IMR-90 (cell line): ENCODE data around the gene CUBN. TPM values are rescaled to one million over a fixed set of nuclear protein-coding genes. Genes with fewer than 3 reads are reported as not detected.

Experiments
- ATAC-seq: fragments of 200-7000 bp; cut with Tn5 transposase; 2 replicates; pipeline ENCODE4 v1.9.1; 2020; ENCODE audit warnings: low read depth, mild to moderate bottlenecking, moderate library complexity
- BruUV-seq: library from RNA; stranded (reverse); fragments of 400-500 nt; replicated peaks from 2 replicates; lab custom pipeline; 2021; lab: Mats Ljungman, UMichigan
- CTCF ChIA-PET: fragments of 300-600 bp; formaldehyde crosslinking; extraction: SDS; loops from one replicate; lab custom pipeline; 2021; ENCODE audit warnings: antibody characterized with exemption; lab: Yijun Ruan, JAX
- POLR2A ChIA-PET: fragments of 300-600 bp; sonication (Branson Sonifier 250); formaldehyde crosslinking; loops from one replicate; lab custom pipeline; 2022; ENCODE audit warnings: antibody characterized with exemption; ENCODE audit not compliant: unreplicated experiment; lab: Charles Lee
- DNase-seq: peaks from one replicate; pipeline ENCODE4 v3.0.0; 2013
- H2AFZ ChIP-seq: replicated peaks from 2 replicates; pipeline ENCODE3; 2013; ENCODE audit warnings: low read length, mild to moderate bottlenecking; ENCODE audit not compliant: poor library complexity
- H2AK5ac ChIP-seq: 2 replicates; pipeline ENCODE4 v1.6.1; 2013; ENCODE audit warnings: low read depth, low read length, inconsistent platforms
- H2AK9ac ChIP-seq: replicated peaks from 2 replicates; pipeline ENCODE3; 2013; ENCODE audit warnings: mild to moderate bottlenecking, low read depth, low read length, moderate library complexity; ENCODE audit not compliant: poor library complexity
- H2BK120ac ChIP-seq: 2 replicates; pipeline ENCODE4 v1.6.1; 2013; ENCODE audit warnings: low read depth, low read length, inconsistent platforms
- H2BK15ac ChIP-seq: 3 replicates; pipeline ENCODE4 v1.6.1; 2013; ENCODE audit warnings: low read depth, low read length, inconsistent platforms
- H2BK20ac ChIP-seq: 2 replicates; pipeline ENCODE4 v1.6.1; 2013; ENCODE audit warnings: low read depth, mild to moderate bottlenecking, inconsistent platforms, low read length, moderate library complexity
- H2BK5ac ChIP-seq: 2 replicates; pipeline ENCODE4 v1.6.1; 2013; ENCODE audit warnings: mild to moderate bottlenecking, low read depth, low read length, inconsistent platforms; ENCODE audit not compliant: poor library complexity, severe bottlenecking
- H3K14ac ChIP-seq: replicated peaks from 2 replicates; pipeline ENCODE4 v1.6.1; 2013; ENCODE audit warnings: low read depth, low read length, inconsistent platforms
- H3K18ac ChIP-seq: 2 replicates; pipeline ENCODE4 v1.6.1; 2013; ENCODE audit warnings: low read depth, low read length, control low read depth
- H3K23ac ChIP-seq: 2 replicates; pipeline ENCODE4 v1.6.1; 2013; ENCODE audit warnings: low read depth, low read length, inconsistent platforms
- H3K27ac ChIP-seq: 2 replicates; pipeline ENCODE4 v1.5.1; 2013; ENCODE audit warnings: mild to moderate bottlenecking, control low read depth, low read length; ENCODE audit not compliant: insufficient read depth
- H3K27me3 ChIP-seq: 2 replicates; pipeline ENCODE4 v1.6.1; 2013; ENCODE audit warnings: low read length; ENCODE audit not compliant: control insufficient read depth, insufficient read depth
- H3K36me3 ChIP-seq: 2 replicates; pipeline ENCODE4 v1.6.1; 2013; ENCODE audit warnings: low read length, mixed read lengths; ENCODE audit not compliant: control insufficient read depth, insufficient read depth
- H3K4ac ChIP-seq: 2 replicates; pipeline ENCODE4 v1.6.1; 2013; ENCODE audit warnings: low read depth, low read length, inconsistent platforms
- H3K4me1 ChIP-seq: 2 replicates; pipeline ENCODE4 v1.6.1; 2013; ENCODE audit warnings: low read length, mixed read lengths; ENCODE audit not compliant: control insufficient read depth, insufficient read depth
- H3K4me2 ChIP-seq: 2 replicates; pipeline ENCODE4 v1.6.1; 2013; ENCODE audit warnings: low read depth, mild to moderate bottlenecking, control low read depth, low read length, moderate library complexity
- H3K4me3 ChIP-seq: 2 replicates; pipeline ENCODE4 v1.5.1; 2013; ENCODE audit warnings: low read depth, mild to moderate bottlenecking, control low read depth, low read length, moderate library complexity; ENCODE audit not compliant: insufficient read depth
- H3K56ac ChIP-seq: 2 replicates; pipeline ENCODE4 v1.6.1; 2013; ENCODE audit warnings: low read length, inconsistent platforms; ENCODE audit not compliant: insufficient read depth; ENCODE audit errors: extremely low read depth
- H3K79me1 ChIP-seq, 2 experiments: 2 replicates each; pipeline ENCODE4 v1.6.1; 2013; ENCODE audit warnings: low read length in 2 of 2, inconsistent platforms in 1 of 2, low read depth in 1 of 2
- H3K9ac ChIP-seq: 2 replicates; pipeline ENCODE4 v1.6.1; 2013; ENCODE audit warnings: low read depth, low read length, control low read depth
- H3K9me1 ChIP-seq: 2 replicates; pipeline ENCODE4 v1.6.1; 2013; ENCODE audit warnings: low read length, inconsistent platforms; ENCODE audit not compliant: insufficient read depth
- H3K9me3 ChIP-seq: 2 replicates; pipeline ENCODE4 v1.6.1; 2013; ENCODE audit warnings: low read length; ENCODE audit not compliant: control insufficient read depth, insufficient read depth
- H4K20me1 ChIP-seq: 2 replicates; pipeline ENCODE4 v1.6.1; 2013; ENCODE audit warnings: low read length, inconsistent platforms; ENCODE audit not compliant: insufficient read depth
- H4K5ac ChIP-seq: 2 replicates; pipeline ENCODE4 v1.6.1; 2013; ENCODE audit warnings: mild to moderate bottlenecking, low read depth, low read length, control low read depth
- H4K8ac ChIP-seq, 2 experiments: 2 replicates each; pipeline ENCODE4 v1.6.1; 2013; ENCODE audit warnings: low read depth in 2 of 2, low read length in 2 of 2, control low read depth in 1 of 2, inconsistent platforms in 1 of 2
- H4K91ac ChIP-seq: 2 replicates; pipeline ENCODE4 v1.6.1; 2013; ENCODE audit warnings: low read depth, low read length, inconsistent platforms; ENCODE audit not compliant: insufficient read depth
- BHLHE40 ChIP-seq: fragments of 150-350 bp; IDR thresholded peaks from 2 replicates; pipeline ENCODE4 v1.6.1; 2016; ENCODE audit warnings: mild to moderate bottlenecking, low read depth, low read length
- CEBPB ChIP-seq: IDR thresholded peaks from 2 replicates; pipeline ENCODE4 v1.6.1; 2012; ENCODE audit warnings: low read depth, low read length, improper control_type of control experiment
- ELK1 ChIP-seq: fragments of 150-350 bp; IDR thresholded peaks from 2 replicates; pipeline ENCODE4 v1.6.1; 2016; ENCODE audit warnings: low read depth, mild to moderate bottlenecking, low read length, moderate library complexity, borderline replicate concordance
- FOS ChIP-seq: fragments of 150-350 bp; IDR thresholded peaks from 2 replicates; pipeline ENCODE4 v1.6.1; 2016; ENCODE audit warnings: low read depth, low read length
- MAFK ChIP-seq: IDR thresholded peaks from 2 replicates; pipeline ENCODE4 v1.6.1; 2012; ENCODE audit warnings: low read depth, low read length, improper control_type of control experiment
- MAZ ChIP-seq: IDR thresholded peaks from 2 replicates; pipeline ENCODE4 v1.6.1; 2012; ENCODE audit warnings: low read depth, mild to moderate bottlenecking, low read length, improper control_type of control experiment, moderate library complexity, borderline replicate concordance
- MXI1 ChIP-seq: IDR thresholded peaks from 2 replicates; pipeline ENCODE4 v1.6.1; 2012; ENCODE audit warnings: low read depth, mild to moderate bottlenecking, low read length, moderate library complexity, borderline replicate concordance
- POLR2A ChIP-seq: IDR thresholded peaks from 2 replicates; pipeline ENCODE4 v1.6.1; 2012; ENCODE audit warnings: mild to moderate bottlenecking, low read depth, low read length
- RAD21 ChIP-seq: IDR thresholded peaks from 2 replicates; pipeline ENCODE4 v1.6.1; 2012; ENCODE audit warnings: low read length, improper control_type of control experiment
- RFX5 ChIP-seq: IDR thresholded peaks from 2 replicates; pipeline ENCODE4 v1.8.0; 2012; ENCODE audit warnings: low read depth, mild to moderate bottlenecking, low read length, moderate library complexity
- SMC3 ChIP-seq: fragments of 150-350 bp; IDR thresholded peaks from 2 replicates; pipeline ENCODE4 v1.6.1; 2016; ENCODE audit warnings: low read depth, mild to moderate bottlenecking, antibody characterized with exemption, low read length, moderate library complexity
- WGBS, 2 experiments: methylation state at CpG; one replicate each; pipeline versions ENCODE4 v1.1.5 to v1.1.7; 2013; ENCODE audit warnings: missing lambda C conversion rate in 2 of 2; ENCODE audit not compliant: insufficient read length in 1 of 2; ENCODE audit errors: extremely low coverage in 2 of 2; 5-methylcytosine and 5-hydroxymethylcytosine counted together
- dilution Hi-C: fragments of 300-500 bp; cut with HindIII; formaldehyde crosslinking; loops from one replicate; pipeline ENCODE4 v1.14.3; 2018; ENCODE audit warnings: low sequenced_read_pairs; ENCODE audit not compliant: unreplicated experiment
- in situ Hi-C: fragments of 300-500 bp; cut with MboI; formaldehyde crosslinking; loops from 3 replicates; pipeline ENCODE4 v1.14.3; 2019; ENCODE audit warnings: low sequenced_read_pairs, inconsistent platforms, mixed read lengths
- intact Hi-C: fragments of 100-400 bp; cut with micrococcal nuclease; formaldehyde crosslinking; loops from 2 replicates; pipeline ENCODE4 v1.10.0; 2022
- polyA plus RNA-seq, 3 experiments: library from polyadenylated mRNA; depleted of rRNA; stranded (reverse); fragments of >200 nt; gene quantifications; 2 replicates each; pipeline ENCODE4 v1.2.3, GENCODE V29; 2012; ENCODE audit warnings: low replicate concordance in 1 of 3
- total RNA-seq: library from RNA; depleted of rRNA; stranded (reverse); fragments of >200 nt; gene quantifications from 2 replicates; pipeline ENCODE4 v1.2.3, GENCODE V29; 2012
- TF ChIP-seq, protein P1 (sequence below): fragments of 150-350 bp; IDR thresholded peaks from 2 replicates; pipeline ENCODE4 v1.6.1; 2017; ENCODE audit warnings: mild to moderate bottlenecking, antibody characterized with exemption, low read length, low read depth
- TF ChIP-seq, protein P2 (sequence below): conservative IDR thresholded peaks from 2 replicates; pipeline ENCODE4 v1.5.1; 2012; ENCODE audit warnings: mild to moderate bottlenecking, low read depth, low read length, improper control_type of control experiment

CUBN gene
- total and polyA plus RNA-seq, 2 of the 4 experiments (the other 2 are of a cell fraction) = 0.19 to 0.54 TPM

DNA sequence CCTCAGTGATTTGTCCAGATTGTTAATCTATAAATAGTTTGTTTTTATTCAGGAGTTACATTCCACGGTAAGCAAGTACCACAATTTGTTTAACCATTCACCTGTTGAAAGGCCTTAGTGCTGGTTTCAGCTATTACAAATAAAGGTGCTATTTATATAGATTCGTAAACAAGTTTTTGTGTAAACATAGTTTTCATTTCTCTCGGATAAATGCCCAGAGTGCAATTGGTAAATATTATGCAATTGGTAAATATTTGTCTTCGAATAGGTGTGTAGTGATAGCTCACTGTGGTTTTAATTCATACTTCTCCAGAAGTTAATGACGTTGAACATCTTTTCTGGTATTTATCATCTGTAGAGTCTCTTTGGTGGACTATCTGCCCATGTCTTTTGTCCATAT is 235.9 kb downstream of the CUBN start:
- no peak for ATAC-seq
- Histone ChIP-seq H3K18ac (no peak overlapping the region), H2BK5ac (no peak overlapping the region), H3K14ac (no peak overlapping the region), H4K91ac (no peak overlapping the region), H3K4me3 (no peak overlapping the region), H4K8ac (no peak overlapping the region), H2BK20ac (no peak overlapping the region), H4K20me1 (no peaks in the 10 kb centered on the region), H3K27ac (no peak overlapping the region), H3K9me3 (no peaks in the 10 kb centered on the region), H3K9me1 (no peaks in the 10 kb centered on the region), H3K23ac (no peak overlapping the region), H3K4me1 (no peaks in the 10 kb centered on the region; the same call in 1 of the 2 replicates), H3K27me3 (no peaks in the 10 kb centered on the region), H2BK15ac (no peak overlapping the region), H2BK120ac (no peak overlapping the region), H3K36me3 (no peaks in the 10 kb centered on the region), H3K9ac (no peak overlapping the region), H3K79me1 (no peaks in the 10 kb centered on the region), H3K56ac (no peak overlapping the region), H3K4ac (no peak overlapping the region), H2AK5ac (no peak overlapping the region), H4K5ac (no peak overlapping the region), H2AFZ (no peak overlapping the region), H3K4me2 (no peak overlapping the region), H2AK9ac (no peak overlapping the region)
- intact Hi-C loops (loop anchor here (2.0 kb wide), 1 partner anchor 73 kb away; no protein-coding TSS in a partner anchor), dilution Hi-C loops (no loop called here), in situ Hi-C loops (no loop called here)
- no TSS peak for BruUV-seq
- no peak for DNase-seq
- WGBS, 2 experiments = no CpG with 5 or more reads among the region's 5 CpGs
- ChIA-PET POLR2A (no interaction called here), CTCF (no interaction called here)
- TF ChIP-seq CEBPB (no peak), RFX5 (no peak), SMC3 (no peak), ELK1 (no peak), MAFK (no peak), POLR2A (no peak), MXI1 (no peak), RAD21 (no peak), MAZ (no peak), FOS (no peak), BHLHE40 (no peak)
- TF ChIP-seq, protein P1, sequence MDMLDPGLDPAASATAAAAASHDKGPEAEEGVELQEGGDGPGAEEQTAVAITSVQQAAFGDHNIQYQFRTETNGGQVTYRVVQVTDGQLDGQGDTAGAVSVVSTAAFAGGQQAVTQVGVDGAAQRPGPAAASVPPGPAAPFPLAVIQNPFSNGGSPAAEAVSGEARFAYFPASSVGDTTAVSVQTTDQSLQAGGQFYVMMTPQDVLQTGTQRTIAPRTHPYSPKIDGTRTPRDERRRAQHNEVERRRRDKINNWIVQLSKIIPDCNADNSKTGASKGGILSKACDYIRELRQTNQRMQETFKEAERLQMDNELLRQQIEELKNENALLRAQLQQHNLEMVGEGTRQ = no peak
- TF ChIP-seq, protein P2, sequence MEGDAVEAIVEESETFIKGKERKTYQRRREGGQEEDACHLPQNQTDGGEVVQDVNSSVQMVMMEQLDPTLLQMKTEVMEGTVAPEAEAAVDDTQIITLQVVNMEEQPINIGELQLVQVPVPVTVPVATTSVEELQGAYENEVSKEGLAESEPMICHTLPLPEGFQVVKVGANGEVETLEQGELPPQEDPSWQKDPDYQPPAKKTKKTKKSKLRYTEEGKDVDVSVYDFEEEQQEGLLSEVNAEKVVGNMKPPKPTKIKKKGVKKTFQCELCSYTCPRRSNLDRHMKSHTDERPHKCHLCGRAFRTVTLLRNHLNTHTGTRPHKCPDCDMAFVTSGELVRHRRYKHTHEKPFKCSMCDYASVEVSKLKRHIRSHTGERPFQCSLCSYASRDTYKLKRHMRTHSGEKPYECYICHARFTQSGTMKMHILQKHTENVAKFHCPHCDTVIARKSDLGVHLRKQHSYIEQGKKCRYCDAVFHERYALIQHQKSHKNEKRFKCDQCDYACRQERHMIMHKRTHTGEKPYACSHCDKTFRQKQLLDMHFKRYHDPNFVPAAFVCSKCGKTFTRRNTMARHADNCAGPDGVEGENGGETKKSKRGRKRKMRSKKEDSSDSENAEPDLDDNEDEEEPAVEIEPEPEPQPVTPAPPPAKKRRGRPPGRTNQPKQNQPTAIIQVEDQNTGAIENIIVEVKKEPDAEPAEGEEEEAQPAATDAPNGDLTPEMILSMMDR = no peak
